ENCODE data around the gene HIVEP2.

Gene HIVEP2

GRCh38 chr6:142751452-142751851 lies 193.5 kb downstream of the HIVEP2 start:
- no peak for DNase-seq (ENCODE audit: extremely low read depth in 1 of 2, low read depth in 1 of 2)

DNA sequence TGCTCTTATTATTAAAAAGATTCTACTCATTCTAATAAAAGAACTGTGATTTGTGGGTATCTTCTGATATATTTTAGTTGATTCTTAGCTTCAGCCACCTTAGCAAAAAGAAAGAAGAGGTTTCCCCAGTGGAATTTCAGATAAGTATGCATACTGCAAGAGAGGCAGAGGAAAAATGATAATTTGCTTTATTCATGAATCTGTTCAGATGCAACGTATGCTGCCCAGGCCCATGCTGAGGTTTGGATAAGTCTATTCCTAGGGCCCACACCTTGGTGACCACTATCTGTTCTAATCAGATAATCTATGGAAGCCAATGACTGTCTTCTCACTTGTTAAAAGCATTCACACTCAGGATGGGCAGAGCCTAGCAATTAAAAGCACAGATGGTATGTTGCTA lies 194.0 kb downstream of the HIVEP2 start:
- DNase-seq (ENCODE audit: extremely low read depth in 1 of 2, low read depth in 1 of 2), result no peak

- no peak for DNase-seq (ENCODE audit: extremely low read depth in 1 of 2, low read depth in 1 of 2)
These were observed 195.4 kb downstream of the HIVEP2 start for GRCh38 chr6:142749556-142749955.

DNA sequence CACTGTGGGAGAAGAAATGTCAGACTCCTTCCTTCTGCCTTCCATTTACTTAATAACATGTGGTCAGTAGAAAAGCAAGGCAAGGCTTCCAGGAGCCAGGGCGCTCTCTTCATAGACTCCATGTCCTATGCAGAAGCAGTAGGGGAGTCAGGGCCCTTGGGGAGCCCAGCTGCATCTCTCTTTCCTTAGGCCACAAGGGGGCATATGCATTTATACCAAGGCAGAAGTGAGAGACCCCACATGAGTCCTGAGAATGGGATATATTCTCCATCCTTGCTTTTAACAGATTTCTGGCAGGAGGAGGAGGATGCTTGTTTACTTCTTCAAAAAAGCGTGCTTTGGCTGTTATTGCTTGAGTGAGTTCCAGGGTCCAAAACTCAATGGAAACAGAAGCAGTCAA lies 198.5 kb downstream of the HIVEP2 start:
- no peak for DNase-seq (ENCODE audit: extremely low read depth in 1 of 2, low read depth in 1 of 2)

DNA sequence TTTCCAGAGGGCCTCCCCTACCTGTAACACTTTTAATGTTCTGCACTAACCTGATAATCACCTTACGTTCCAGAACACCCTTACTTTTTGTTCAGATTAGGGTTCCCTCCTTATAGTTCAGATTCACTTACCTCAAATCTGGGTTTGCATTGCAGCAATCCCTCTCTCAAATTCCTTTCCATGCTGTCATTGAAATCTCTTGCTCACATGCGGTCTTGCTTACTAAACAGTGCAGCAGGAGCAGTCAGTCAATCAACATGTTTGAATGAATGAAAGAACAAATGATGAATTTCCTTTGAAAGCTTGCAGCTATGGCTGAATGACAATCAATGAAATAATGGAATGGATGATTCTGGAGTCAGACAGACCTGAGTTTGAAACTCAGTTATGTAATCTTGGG lies 200.1 kb downstream of the HIVEP2 start:
- DNase-seq (ENCODE audit: extremely low read depth in 1 of 2, low read depth in 1 of 2), result no peak

DNA sequence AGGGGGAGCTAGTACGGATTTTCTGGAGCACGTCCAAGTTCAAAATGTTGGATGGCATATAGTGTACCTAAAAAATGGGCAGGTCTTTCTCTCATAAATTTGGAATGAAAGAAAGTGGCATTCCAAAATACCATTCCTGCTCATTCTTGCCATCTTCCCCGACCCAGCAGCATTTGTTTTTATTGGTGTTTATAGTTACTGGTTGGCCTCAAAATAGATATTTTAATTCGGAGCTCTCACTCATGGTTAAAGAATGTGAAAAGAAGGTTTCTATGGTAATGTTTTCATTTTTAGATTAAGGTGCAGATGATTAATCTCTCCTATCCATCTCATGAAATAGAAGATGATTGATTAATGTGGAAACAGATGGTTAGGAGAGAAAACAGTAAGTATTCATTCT lies 204.5 kb downstream of the HIVEP2 start:
- DNase-seq (ENCODE audit: extremely low read depth in 1 of 2, low read depth in 1 of 2), result no peak

DNA sequence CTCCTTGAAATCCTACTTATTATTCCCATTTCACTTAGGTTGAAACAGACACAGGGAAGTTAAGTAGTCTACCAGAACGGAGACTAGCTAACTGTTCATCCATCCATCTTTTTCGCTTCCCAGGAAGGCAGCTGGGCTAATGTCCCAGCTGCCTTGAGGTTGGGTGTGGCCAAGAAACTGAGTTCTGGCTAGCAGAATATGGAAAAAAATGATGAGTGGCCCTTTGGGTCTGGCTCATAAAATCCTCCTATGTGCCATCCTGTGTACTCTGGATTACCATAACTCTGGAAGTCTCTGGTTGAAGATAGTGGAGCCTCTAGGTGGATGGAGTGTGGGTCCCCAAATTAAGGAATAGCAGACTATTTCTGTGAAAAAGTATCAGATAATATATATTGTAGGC lies 206.2 kb downstream of the HIVEP2 start:
- no peak for DNase-seq (ENCODE audit: extremely low read depth in 1 of 2, low read depth in 1 of 2)

- DNase-seq (ENCODE audit: extremely low read depth in 1 of 2, low read depth in 1 of 2), result no peak
These were observed 207.0 kb downstream of the HIVEP2 start for GRCh38 chr6:142738035-142738396.

DNA sequence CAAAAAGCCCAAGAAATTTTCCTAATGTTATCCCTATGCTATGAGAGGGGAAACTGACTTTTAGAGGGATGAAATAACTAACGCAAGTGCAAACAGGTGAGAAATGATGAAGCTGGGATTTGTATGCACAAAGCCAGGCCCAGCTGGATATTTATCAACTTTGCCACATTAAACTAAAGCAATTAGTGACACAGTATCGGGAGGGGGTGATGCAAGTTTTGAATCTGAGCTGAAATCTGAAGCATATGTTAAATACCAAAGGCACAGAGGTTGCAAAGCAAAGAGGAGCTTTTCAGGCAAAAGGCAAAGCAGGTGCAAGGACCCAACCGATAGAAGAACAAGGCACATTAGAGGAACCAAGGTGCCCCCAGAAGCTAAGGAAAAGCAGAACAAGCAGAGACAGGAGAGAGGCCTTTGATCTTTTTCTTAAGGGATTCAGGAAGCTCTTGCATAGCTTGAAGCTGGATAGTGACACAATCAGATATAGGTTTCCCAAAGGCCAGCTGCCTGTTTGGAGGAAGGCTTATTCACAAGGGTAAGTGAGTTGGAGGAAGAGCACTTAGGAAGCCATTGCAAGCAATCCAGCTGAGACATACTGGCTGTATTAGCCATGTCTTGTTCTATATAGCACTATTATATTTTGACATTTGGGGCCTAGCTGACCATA lies 207.5 kb downstream of the HIVEP2 start:
- DNase-seq (ENCODE audit: extremely low read depth in 1 of 2, low read depth in 1 of 2), result no peak

DNA sequence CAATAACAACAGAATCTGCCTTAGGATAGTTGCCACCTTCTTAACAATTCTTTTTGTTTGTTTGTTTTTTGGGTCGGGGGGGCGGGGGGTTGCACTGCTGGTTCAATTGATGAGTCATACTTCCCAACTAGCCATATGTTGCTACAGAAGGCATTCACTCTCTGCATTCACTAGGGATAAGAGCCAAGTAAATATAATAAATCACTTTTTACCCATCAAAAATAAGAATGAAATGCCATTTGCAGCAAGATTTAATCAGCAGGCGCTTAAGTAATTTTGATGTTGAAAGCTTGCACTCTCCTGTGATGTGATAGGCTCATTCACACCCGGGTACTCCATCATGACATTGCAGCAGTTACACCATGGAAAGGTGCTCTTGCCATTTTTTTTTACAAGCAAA lies 209.8 kb downstream of the HIVEP2 start:
- DNase-seq (ENCODE audit: extremely low read depth in 1 of 2, low read depth in 1 of 2), result no peak

DNA sequence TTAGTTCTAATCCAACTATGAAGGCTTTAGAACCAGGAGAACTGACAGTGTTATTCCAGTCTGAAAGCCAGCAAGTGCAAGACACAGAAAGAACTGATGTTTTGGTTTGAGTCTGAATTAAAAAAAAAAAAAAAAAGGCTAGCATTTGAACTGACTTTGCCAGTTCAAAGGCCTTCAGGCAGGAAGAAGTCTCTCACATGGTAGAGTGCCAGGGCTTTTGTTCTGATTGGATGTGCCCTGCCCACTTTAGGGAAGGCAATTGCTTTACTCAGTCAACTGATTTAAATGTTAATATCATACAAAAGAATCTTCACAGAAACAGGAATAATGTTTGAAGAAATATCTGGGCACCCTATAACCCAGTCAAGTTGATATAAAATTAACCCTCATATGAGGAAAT lies 212.2 kb downstream of the HIVEP2 start:
- DNase-seq (ENCODE audit: extremely low read depth in 1 of 2, low read depth in 1 of 2), result no peak

GRCh38 chr6:142731611-142732010 lies 213.4 kb downstream of the HIVEP2 start:
- DNase-seq (ENCODE audit: extremely low read depth in 1 of 2, low read depth in 1 of 2), result no peak

DNA sequence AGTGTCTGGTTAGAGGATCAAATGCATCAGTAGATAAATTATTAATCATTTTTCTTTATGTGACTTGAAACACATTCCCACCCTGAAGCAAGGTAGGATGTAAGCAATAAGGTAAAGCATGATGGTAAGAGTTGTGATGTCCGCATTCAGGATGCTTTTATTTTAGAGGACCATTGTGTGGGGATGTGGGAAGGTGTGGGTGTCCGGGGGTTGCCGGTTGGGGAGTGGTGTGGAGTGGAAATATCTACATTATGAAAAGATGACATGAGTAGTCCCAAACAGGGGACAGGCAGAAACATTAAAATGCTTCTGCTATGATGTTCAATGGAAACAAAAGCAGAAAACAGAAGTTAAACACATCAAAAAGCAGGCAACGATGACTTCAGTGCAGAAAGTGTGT lies 215.4 kb downstream of the HIVEP2 start:
- DNase-seq (ENCODE audit: extremely low read depth in 1 of 2, low read depth in 1 of 2), result no peak

- DNase-seq (ENCODE audit: extremely low read depth in 1 of 2, low read depth in 1 of 2), result no peak
These were observed 216.0 kb downstream of the HIVEP2 start for GRCh38 chr6:142728910-142729481.

DNA sequence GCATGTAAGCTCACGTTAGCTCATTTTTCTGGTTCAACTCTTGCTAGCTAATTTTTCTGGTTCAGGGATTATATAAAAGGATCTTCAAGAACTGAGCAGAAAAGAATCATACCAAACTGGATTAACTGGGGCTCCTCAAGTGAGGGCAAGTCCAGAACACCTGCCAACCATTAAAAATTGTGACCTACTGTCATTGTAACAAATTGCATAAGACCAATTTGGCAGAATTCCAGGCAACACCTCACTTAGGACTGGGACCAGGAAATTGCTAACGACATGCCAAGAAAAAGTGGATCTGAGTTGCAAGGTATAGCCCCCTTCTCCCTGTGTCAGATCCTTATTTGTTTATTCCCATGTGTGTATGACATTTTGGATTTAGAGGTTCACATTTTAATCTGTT lies 216.6 kb downstream of the HIVEP2 start:
- DNase-seq (ENCODE audit: extremely low read depth in 1 of 2, low read depth in 1 of 2), result no peak

DNA sequence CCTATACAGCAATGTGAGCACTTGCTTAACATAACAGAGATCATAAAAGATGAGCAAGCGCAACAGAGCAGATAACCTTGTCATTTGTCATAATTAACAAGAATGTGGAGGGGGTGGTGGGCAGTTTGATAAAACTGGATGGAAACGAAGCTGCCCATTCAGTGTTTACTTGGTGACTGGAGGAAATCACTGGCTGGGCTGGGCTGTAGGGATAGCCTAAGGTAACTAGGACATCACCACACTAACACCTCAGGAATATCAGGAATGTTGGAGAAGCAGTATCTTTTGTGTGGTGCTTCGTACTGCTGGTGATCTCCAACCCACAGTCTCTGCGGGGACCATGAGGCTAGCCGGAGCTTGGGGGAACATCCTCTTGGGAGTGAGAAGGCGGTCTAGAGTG lies 218.4 kb downstream of the HIVEP2 start:
- DNase-seq (ENCODE audit: extremely low read depth in 1 of 2, low read depth in 1 of 2), result no peak

DNA sequence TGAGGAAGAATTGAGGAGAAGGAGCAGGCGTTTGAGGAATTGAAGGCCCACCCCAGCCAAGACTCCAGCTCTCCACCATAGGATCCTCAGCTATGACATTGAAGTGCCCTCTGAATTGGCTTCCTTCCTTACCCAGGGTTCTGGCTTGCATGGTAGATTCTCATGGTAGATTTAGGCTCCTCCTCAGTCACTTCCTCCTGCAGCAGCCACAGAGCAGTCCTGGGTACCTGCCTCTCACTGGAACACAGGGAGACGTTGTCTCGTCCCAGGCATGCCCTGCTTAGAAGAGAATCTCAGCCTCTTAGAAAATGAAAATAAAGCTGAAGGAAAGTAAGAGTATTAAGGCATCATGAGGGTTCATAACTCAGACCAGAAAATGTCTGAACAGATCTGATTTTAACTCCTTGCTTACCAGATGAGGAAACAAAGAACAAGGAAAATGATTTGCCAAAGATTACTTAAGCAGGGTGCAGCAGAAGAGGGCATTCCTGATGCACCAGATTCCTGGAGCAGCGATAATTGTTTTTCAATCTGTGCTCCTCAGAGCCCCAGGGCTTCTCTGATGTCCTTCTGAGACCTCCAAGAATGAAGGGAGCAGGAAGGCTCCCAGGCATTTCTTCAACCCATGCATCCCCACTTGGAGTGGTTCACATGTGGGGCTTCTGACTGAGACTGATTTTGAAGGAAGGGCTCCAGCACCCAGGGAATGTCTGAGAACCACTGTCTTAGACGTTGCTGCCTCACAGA lies 219.8 kb downstream of the HIVEP2 start:
- no peak for DNase-seq (ENCODE audit: extremely low read depth in 1 of 2, low read depth in 1 of 2)

GRCh38 chr6:142722841-142723240 lies 222.1 kb downstream of the HIVEP2 start:
- no peak for DNase-seq (ENCODE audit: extremely low read depth in 1 of 2, low read depth in 1 of 2)

DNA sequence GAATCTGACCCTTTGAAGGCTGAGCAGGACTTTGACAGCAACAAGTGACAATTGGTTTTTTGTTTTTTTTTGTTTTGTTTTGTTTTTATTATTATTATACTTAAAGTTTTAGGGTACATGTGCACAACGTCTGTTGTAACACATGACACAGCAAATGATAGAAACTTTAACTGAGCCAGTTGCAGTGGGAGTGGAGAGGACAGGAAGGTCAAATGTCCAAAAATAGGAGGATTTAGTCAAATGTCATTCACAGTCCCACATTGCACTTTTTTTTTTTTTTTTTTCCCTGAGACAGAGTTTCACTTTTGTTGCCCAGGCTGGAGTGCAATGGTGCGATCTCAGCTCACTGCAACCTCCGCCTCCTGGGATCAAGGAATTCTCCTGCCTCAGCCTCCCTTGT lies 223.0 kb downstream of the HIVEP2 start:
- no peak for DNase-seq (ENCODE audit: extremely low read depth in 1 of 2, low read depth in 1 of 2)

- DNase-seq (ENCODE audit: extremely low read depth in 1 of 2, low read depth in 1 of 2), result no peak
These were observed 223.6 kb downstream of the HIVEP2 start for GRCh38 chr6:142721215-142721920.

DNA sequence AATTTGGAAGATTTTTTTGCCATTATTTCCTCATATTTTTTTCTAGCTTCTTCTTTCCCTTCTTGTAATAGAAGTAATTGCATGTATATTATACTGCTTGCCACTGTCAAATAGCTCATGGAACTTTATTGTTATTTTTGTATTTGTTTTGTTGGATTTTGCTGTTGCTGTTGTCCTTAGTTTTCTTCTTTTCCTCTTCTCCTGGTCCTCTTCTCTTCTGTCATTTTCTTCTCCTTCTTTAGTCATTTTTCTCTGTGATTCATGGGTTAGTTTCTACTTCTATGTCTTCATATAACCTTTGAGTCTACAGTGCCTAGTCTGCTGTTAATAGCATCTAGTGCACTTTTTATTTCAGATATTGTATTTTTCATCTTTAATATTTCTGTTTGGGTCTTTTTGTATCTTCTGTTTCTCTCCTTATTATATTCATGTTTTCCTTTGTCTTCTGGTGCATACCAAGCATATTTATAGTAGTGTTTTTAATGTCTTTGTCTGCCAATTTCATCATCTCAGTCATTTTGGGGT lies 226.2 kb downstream of the HIVEP2 start:
- no peak for DNase-seq (ENCODE audit: extremely low read depth in 1 of 2, low read depth in 1 of 2)

- DNase-seq (ENCODE audit: extremely low read depth in 1 of 2, low read depth in 1 of 2), result no peak
These were observed 228.9 kb downstream of the HIVEP2 start for GRCh38 chr6:142716097-142716496.
